ENCODE measurements around the gene PDE9A. TPM values are rescaled to one million over a fixed set of nuclear protein-coding genes. Genes with fewer than 3 reads are reported as not detected.

Gene PDE9A
- total and polyA plus RNA-seq, 2 experiments from 2014 or later = 26.5 to 31.1 TPM

DNA sequence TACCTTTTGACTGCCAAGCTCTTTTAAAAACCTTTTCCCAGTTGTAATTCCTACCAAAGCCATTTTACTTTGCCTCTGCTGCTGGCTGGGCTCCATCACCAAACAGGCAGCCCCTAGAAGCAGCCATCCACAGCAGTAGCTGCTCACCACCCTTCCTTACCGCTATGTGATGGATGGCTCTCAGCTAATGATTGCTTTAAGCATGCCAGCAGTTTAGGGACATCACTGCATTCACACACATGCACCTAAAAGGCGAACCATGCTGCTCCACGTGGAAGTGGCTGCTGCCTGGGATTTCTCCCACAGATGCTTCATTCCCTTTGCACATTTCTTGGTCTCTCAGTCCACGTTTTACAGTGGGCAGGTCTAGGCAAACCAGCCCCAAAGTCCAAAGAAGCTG is 46.3 kb upstream of the PDE9A start:
- Mint-ChIP-seq H3K4me3 (no peak overlapping the region), H3K9me3 (peaks cover 34% of the 10 kb centered on the region; the same call in 2 of the 3 replicates), H3K4me1 (no peaks in the 10 kb centered on the region), H3K36me3 (ENCODE audit: low read depth) (peaks cover 2% of the 10 kb centered on the region; the same call in 1 of the 3 replicates), H3K27me3 (ENCODE audit: insufficient read depth, low read depth, poor library complexity) (peaks cover 2% of the 10 kb centered on the region), H3K27ac (no peak overlapping the region)
- no peak overlapping the region for H2AFZ ChIP-seq
- DNase-seq (ENCODE audit: low spot score) (no peak), ATAC-seq (no peak)
- no peaks in the 10 kb centered on the region for H3K36me3 ChIP-seq (ENCODE audit: insufficient read depth)
- no peaks in the 10 kb centered on the region for H4K20me1 ChIP-seq (replicated peaks; ENCODE audit: insufficient read depth)
- H3K9me2 ChIP-seq (ENCODE audit: insufficient read depth) = peaks cover 10% of the 10 kb centered on the region; the same call in 1 of the 2 replicates
- no peaks in the 10 kb centered on the region for H3K79me2 ChIP-seq (replicated peaks; ENCODE audit: insufficient read depth)
- TF ChIP-seq REST (IDR thresholded peaks at IDR 0.05; ENCODE audit: unreplicated experiment) = no peak
- TF ChIP-seq ZNF114 (CRISPR knock-in tag; IDR thresholded peaks at IDR 0.05) = no peak
- TF ChIP-seq, protein P1, sequence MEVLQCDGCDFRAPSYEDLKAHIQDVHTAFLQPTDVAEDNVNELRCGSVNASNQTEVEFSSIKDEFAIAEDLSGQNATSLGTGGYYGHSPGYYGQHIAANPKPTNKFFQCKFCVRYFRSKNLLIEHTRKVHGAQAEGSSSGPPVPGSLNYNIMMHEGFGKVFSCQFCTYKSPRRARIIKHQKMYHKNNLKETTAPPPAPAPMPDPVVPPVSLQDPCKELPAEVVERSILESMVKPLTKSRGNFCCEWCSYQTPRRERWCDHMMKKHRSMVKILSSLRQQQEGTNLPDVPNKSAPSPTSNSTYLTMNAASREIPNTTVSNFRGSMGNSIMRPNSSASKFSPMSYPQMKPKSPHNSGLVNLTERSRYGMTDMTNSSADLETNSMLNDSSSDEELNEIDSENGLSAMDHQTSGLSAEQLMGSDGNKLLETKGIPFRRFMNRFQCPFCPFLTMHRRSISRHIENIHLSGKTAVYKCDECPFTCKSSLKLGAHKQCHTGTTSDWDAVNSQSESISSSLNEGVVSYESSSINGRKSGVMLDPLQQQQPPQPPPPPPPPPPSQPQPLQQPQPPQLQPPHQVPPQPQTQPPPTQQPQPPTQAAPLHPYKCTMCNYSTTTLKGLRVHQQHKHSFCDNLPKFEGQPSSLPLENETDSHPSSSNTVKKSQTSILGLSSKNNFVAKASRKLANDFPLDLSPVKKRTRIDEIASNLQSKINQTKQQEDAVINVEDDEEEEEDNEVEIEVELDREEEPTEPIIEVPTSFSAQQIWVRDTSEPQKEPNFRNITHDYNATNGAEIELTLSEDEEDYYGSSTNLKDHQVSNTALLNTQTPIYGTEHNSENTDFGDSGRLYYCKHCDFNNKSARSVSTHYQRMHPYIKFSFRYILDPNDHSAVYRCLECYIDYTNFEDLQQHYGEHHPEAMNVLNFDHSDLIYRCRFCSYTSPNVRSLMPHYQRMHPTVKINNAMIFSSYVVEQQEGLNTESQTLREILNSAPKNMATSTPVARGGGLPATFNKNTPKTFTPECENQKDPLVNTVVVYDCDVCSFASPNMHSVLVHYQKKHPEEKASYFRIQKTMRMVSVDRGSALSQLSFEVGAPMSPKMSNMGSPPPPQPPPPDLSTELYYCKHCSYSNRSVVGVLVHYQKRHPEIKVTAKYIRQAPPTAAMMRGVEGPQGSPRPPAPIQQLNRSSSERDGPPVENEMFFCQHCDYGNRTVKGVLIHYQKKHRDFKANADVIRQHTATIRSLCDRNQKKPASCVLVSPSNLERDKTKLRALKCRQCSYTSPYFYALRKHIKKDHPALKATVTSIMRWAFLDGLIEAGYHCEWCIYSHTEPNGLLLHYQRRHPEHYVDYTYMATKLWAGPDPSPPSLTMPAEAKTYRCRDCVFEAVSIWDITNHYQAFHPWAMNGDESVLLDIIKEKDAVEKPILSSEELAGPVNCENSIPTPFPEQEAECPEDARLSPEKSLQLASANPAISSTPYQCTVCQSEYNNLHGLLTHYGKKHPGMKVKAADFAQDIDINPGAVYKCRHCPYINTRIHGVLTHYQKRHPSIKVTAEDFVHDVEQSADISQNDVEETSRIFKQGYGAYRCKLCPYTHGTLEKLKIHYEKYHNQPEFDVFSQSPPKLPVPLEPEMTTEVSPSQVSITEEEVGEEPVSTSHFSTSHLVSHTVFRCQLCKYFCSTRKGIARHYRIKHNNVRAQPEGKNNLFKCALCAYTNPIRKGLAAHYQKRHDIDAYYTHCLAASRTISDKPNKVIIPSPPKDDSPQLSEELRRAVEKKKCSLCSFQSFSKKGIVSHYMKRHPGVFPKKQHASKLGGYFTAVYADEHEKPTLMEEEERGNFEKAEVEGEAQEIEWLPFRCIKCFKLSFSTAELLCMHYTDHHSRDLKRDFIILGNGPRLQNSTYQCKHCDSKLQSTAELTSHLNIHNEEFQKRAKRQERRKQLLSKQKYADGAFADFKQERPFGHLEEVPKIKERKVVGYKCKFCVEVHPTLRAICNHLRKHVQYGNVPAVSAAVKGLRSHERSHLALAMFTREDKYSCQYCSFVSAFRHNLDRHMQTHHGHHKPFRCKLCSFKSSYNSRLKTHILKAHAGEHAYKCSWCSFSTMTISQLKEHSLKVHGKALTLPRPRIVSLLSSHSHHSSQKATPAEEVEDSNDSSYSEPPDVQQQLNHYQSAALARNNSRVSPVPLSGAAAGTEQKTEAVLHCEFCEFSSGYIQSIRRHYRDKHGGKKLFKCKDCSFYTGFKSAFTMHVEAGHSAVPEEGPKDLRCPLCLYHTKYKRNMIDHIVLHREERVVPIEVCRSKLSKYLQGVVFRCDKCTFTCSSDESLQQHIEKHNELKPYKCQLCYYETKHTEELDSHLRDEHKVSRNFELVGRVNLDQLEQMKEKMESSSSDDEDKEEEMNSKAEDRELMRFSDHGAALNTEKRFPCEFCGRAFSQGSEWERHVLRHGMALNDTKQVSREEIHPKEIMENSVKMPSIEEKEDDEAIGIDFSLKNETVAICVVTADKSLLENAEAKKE (CRISPR knock-in tag; IDR thresholded peaks at IDR 0.05) = no peak
- no peak for TF ChIP-seq JUNB (IDR thresholded peaks at IDR 0.05; ENCODE audit: unreplicated experiment)
- no peak for TF ChIP-seq ETS1 (IDR thresholded peaks at IDR 0.05)
- no peak for TF ChIP-seq EZH2 (IDR thresholded peaks at IDR 0.05; ENCODE audit: low read depth, unreplicated experiment)
- no peak for TF ChIP-seq NANOG (IDR thresholded peaks at IDR 0.05; ENCODE audit: borderline replicate concordance)
- no peak overlapping the region for H3K4me3 ChIP-seq
- H3K27me3 ChIP-seq (ENCODE audit: insufficient read depth) = no peaks in the 10 kb centered on the region
- no peak overlapping the region for H3K4me2 ChIP-seq
- no peak overlapping the region for H3K27ac ChIP-seq (ENCODE audit: low read depth)
- no peaks in the 10 kb centered on the region for H3K4me1 ChIP-seq (ENCODE audit: insufficient read depth)
- no peaks in the 10 kb centered on the region for H3F3A ChIP-seq (replicated peaks; ENCODE audit: low read depth)
